H1 (cell line): Measurements from ENCODE around the gene SCN10A. TPM values are rescaled to one million over a fixed set of nuclear protein-coding genes. Genes with fewer than 3 reads are reported as not detected.

Experiments used
- CTCF ChIA-PET: fragments of 300-600 bp; sonication (Branson Sonifier 250); formaldehyde crosslinking; loops from one replicate; lab custom pipeline; 2021; ENCODE audit not compliant: partially characterized antibody; lab: Charles Lee
- POLR2A ChIA-PET: fragments of 300-600 bp; sonication (Branson Sonifier 250); formaldehyde crosslinking; loops from one replicate; lab custom pipeline; 2021; ENCODE audit warnings: inconsistent platforms; ENCODE audit not compliant: partially characterized antibody; lab: Charles Lee
- DNase-seq, 2 experiments: peaks; one replicate each; pipeline versions ENCODE4 v3.0.0 to v3.0.0-alpha.2; 2010 to 2022; ENCODE audit warnings: low spot score in 2 of 2, low read depth in 1 of 2, mixed read lengths in 1 of 2
- FAIRE-seq: peaks from 2 replicates; lab custom pipeline; 2011; peaks lifted over from hg19 to GRCh38; lab: Jason Lieb, UNC
- H2AFZ ChIP-seq: 2 replicates; pipeline ENCODE4 v1.8.1; 2012; ENCODE audit warnings: low read length, inconsistent platforms
- H2AK5ac ChIP-seq: 2 replicates; pipeline ENCODE4 v1.6.1; 2013; ENCODE audit warnings: low read depth, low read length
- H2BK120ac ChIP-seq: replicated peaks from 2 replicates; pipeline ENCODE3; 2013; ENCODE audit warnings: low read depth, low read length, inconsistent platforms
- H2BK12ac ChIP-seq: 2 replicates; pipeline ENCODE4 v1.6.1; 2013; ENCODE audit warnings: low read depth, low read length
- H2BK15ac ChIP-seq: 2 replicates; pipeline ENCODE4 v1.6.1; 2013; ENCODE audit warnings: low read length
- H2BK20ac ChIP-seq: 2 replicates; pipeline ENCODE4 v1.6.1; 2013; ENCODE audit warnings: low read length
- H2BK5ac ChIP-seq: 2 replicates; pipeline ENCODE4 v1.6.1; 2013; ENCODE audit warnings: low read depth, low read length
- H3K14ac ChIP-seq: 2 replicates; pipeline ENCODE4 v1.6.1; 2013; ENCODE audit warnings: inconsistent platforms; ENCODE audit not compliant: insufficient read length
- H3K18ac ChIP-seq: 2 replicates; pipeline ENCODE4 v1.6.1; 2013; ENCODE audit warnings: low read length; ENCODE audit errors: extremely low read depth
- H3K23ac ChIP-seq: 2 replicates; pipeline ENCODE4 v1.6.1; 2013; ENCODE audit warnings: inconsistent platforms; ENCODE audit not compliant: insufficient read length
- H3K23me2 ChIP-seq: 2 replicates; pipeline ENCODE4 v1.6.1; 2013; ENCODE audit warnings: low read depth, low read length
- H3K27ac ChIP-seq: 2 replicates; pipeline ENCODE4 v1.6.1; 2011; ENCODE audit warnings: low read depth, low read length, inconsistent platforms
- H3K27me3 ChIP-seq, 4 experiments: replicated peaks in 1 of 4; 1 replicate in 1 of 4; 2 replicates in 3 of 4; pipeline versions ENCODE4 v1.6.1 to v1.8.1; 2011 to 2013; ENCODE audit warnings: low read length in 3 of 4, mild to moderate bottlenecking in 3 of 4, inconsistent platforms in 2 of 4, mixed read lengths in 2 of 4, moderate library complexity in 1 of 4; ENCODE audit not compliant: control insufficient read depth in 3 of 4, insufficient read depth in 3 of 4; ENCODE audit errors: extremely low read depth in 1 of 4
- H3K36me3 ChIP-seq, 4 experiments: 2 replicates each; pipeline versions ENCODE4 v1.6.1 to v1.8.1; 2011 to 2013; ENCODE audit warnings: mild to moderate bottlenecking in 4 of 4, low read length in 3 of 4, moderate library complexity in 2 of 4, control low read depth in 1 of 4, inconsistent platforms in 1 of 4; ENCODE audit not compliant: insufficient read depth in 4 of 4, control insufficient read depth in 2 of 4
- H3K4ac ChIP-seq: replicated peaks from 2 replicates; pipeline ENCODE3; 2013; ENCODE audit warnings: low read length, low read depth, mixed read lengths, inconsistent platforms; ENCODE audit not compliant: insufficient read length
- H3K4me1 ChIP-seq, 4 experiments: replicated peaks in 1 of 4; 1 replicate in 1 of 4; 2 replicates in 3 of 4; pipeline versions ENCODE4 v1.6.1 to v1.8.1; 2011 to 2013; ENCODE audit warnings: low read length in 3 of 4, inconsistent platforms in 2 of 4, mixed read lengths in 1 of 4; ENCODE audit not compliant: insufficient read depth in 4 of 4, control insufficient read depth in 3 of 4
- H3K4me2 ChIP-seq, 2 experiments: 2 replicates each; pipeline versions ENCODE4 v1.6.1 to v1.8.1; 2011 to 2013; ENCODE audit warnings: low read depth in 2 of 2, low read length in 2 of 2, control low read depth in 1 of 2, inconsistent platforms in 1 of 2, mild to moderate bottlenecking in 1 of 2; ENCODE audit not compliant: insufficient read depth in 1 of 2
- H3K4me3 ChIP-seq, 4 experiments: fragments of 200-600, 300-600 bp in 1 of 4; sonication (generic), shearing (Covaris generic), sonication (Bioruptor Twin) in 1 of 4; 2 replicates each; pipeline versions ENCODE4 v1.5.1 to v1.8.1; 2011 to 2016; ENCODE audit warnings: low read length in 4 of 4, low read depth in 3 of 4, control low read depth in 2 of 4, inconsistent platforms in 2 of 4, mild to moderate bottlenecking in 2 of 4, mixed read lengths in 1 of 4, moderate library complexity in 1 of 4; ENCODE audit not compliant: insufficient read depth in 2 of 4; ENCODE audit errors: extremely low read depth in 1 of 4
- H3K56ac ChIP-seq: replicated peaks from 2 replicates; pipeline ENCODE3; 2013; ENCODE audit warnings: low read depth, mild to moderate bottlenecking, mixed read lengths, low read length, inconsistent platforms; ENCODE audit not compliant: insufficient read length
- H3K79me1 ChIP-seq: 2 replicates; pipeline ENCODE4 v1.6.1; 2013; ENCODE audit warnings: low read depth, low read length, control low read depth
- H3K79me2 ChIP-seq, 2 experiments: 2 replicates each; pipeline versions ENCODE4 v1.6.1 to v1.8.1; 2012 to 2013; ENCODE audit warnings: low read length in 2 of 2, mild to moderate bottlenecking in 2 of 2, inconsistent platforms in 1 of 2; ENCODE audit not compliant: insufficient read depth in 2 of 2, control insufficient read depth in 1 of 2
- H3K9ac ChIP-seq, 4 experiments: replicated peaks in 1 of 4; 1 replicate in 1 of 4; 2 replicates in 3 of 4; pipeline versions ENCODE4 v1.6.1 to v1.8.1; 2011 to 2013; ENCODE audit warnings: low read depth in 3 of 4, low read length in 3 of 4, control low read depth in 2 of 4, mild to moderate bottlenecking in 2 of 4, moderate library complexity in 2 of 4, inconsistent platforms in 1 of 4; ENCODE audit errors: extremely low read depth in 1 of 4
- H3K9me3 ChIP-seq, 2 experiments: 2 replicates each; pipeline versions ENCODE4 v1.6.1 to v1.8.1; 2012 to 2013; ENCODE audit warnings: mild to moderate bottlenecking in 2 of 2, moderate library complexity in 2 of 2, control low read depth in 1 of 2, inconsistent platforms in 1 of 2, low read depth in 1 of 2, low read length in 1 of 2, mixed read lengths in 1 of 2; ENCODE audit not compliant: insufficient read depth in 2 of 2
- H4K20me1 ChIP-seq, 2 experiments: replicated peaks in 1 of 2; 2 replicates each; pipeline versions ENCODE3 to v1.8.1; 2011 to 2013; ENCODE audit warnings: inconsistent platforms in 2 of 2, low read length in 2 of 2, mild to moderate bottlenecking in 1 of 2; ENCODE audit not compliant: insufficient read depth in 2 of 2, control insufficient read depth in 1 of 2
- H4K5ac ChIP-seq: 2 replicates; pipeline ENCODE4 v1.6.1; 2013; ENCODE audit warnings: low read length, low read depth, mixed read lengths, inconsistent platforms; ENCODE audit not compliant: insufficient read length
- H4K8ac ChIP-seq: 2 replicates; pipeline ENCODE4 v1.8.0; 2013; ENCODE audit warnings: mild to moderate bottlenecking, moderate library complexity, low read length, inconsistent platforms; ENCODE audit not compliant: insufficient read depth; ENCODE audit errors: extremely low read depth
- H4K91ac ChIP-seq: replicated peaks from 2 replicates; pipeline ENCODE3; 2013; ENCODE audit warnings: low read length, mixed read lengths, inconsistent platforms; ENCODE audit not compliant: insufficient read length
- ATF3 ChIP-seq: IDR thresholded peaks from 2 replicates; pipeline ENCODE4 v1.6.1; 2011; ENCODE audit warnings: low read depth, mild to moderate bottlenecking, low read length; ENCODE audit not compliant: insufficient read depth
- BCL11A ChIP-seq, 2 experiments: IDR thresholded peaks; one replicate each; pipeline ENCODE4 v1.6.1; 2011; ENCODE audit warnings: low read depth in 2 of 2, low read length in 2 of 2, mild to moderate bottlenecking in 2 of 2
- BRCA1 ChIP-seq: IDR thresholded peaks from 2 replicates; pipeline ENCODE4 v1.6.1; 2012; ENCODE audit warnings: low read depth, low read length, improper control_type of control experiment
- CHD1 ChIP-seq: IDR thresholded peaks from 2 replicates; pipeline ENCODE4 v1.6.1; 2012; ENCODE audit warnings: low read depth, low read length, improper control_type of control experiment
- HDAC2 ChIP-seq, 2 experiments: fragments of 300-600 bp in 1 of 2; sonication (generic) in 1 of 2; IDR thresholded peaks; 2 replicates each; pipeline ENCODE4 v1.6.1; 2011 to 2012; ENCODE audit warnings: low read depth in 2 of 2, low read length in 2 of 2, mild to moderate bottlenecking in 2 of 2, moderate library complexity in 2 of 2, borderline replicate concordance in 1 of 2, inconsistent platforms in 1 of 2
- HDAC6 ChIP-seq: IDR thresholded peaks from one replicate; pipeline ENCODE4 v1.7.1; 2012; ENCODE audit warnings: low read depth, mild to moderate bottlenecking, inconsistent platforms, low read length, moderate library complexity
- JUN ChIP-seq: IDR thresholded peaks from 2 replicates; pipeline ENCODE4 v1.6.1; 2011; ENCODE audit warnings: low read depth, mild to moderate bottlenecking, improper control_type of control experiment, low read length
- PHF8 ChIP-seq: fragments of 200-600 bp; sonication (generic); conservative IDR thresholded peaks from 2 replicates; pipeline ENCODE4 v1.7.1; 2012; ENCODE audit warnings: low read depth, mild to moderate bottlenecking, inconsistent platforms, low read length, moderate library complexity
- RXRA ChIP-seq: IDR thresholded peaks from 2 replicates; pipeline ENCODE4 v1.6.1; 2011; ENCODE audit warnings: low read depth, mild to moderate bottlenecking, low read length, moderate library complexity; ENCODE audit not compliant: insufficient read depth
- SIN3A ChIP-seq, 2 experiments: IDR thresholded peaks in 1 of 2; conservative IDR thresholded peaks in 1 of 2; 2 replicates each; pipeline ENCODE4 v1.6.1; 2011 to 2012; ENCODE audit warnings: low read length in 2 of 2, improper control_type of control experiment in 1 of 2, low read depth in 1 of 2, mild to moderate bottlenecking in 1 of 2
- SP2 ChIP-seq: IDR thresholded peaks from 2 replicates; pipeline ENCODE4 v1.6.1; 2012; ENCODE audit warnings: mild to moderate bottlenecking, low read length, inconsistent platforms
- TBP ChIP-seq: IDR thresholded peaks from 2 replicates; pipeline ENCODE4 v1.6.1; 2011; ENCODE audit warnings: low read depth, low read length, improper control_type of control experiment
- TCF12 ChIP-seq: IDR thresholded peaks from 2 replicates; pipeline ENCODE4 v1.6.1; 2011; ENCODE audit warnings: low read depth, mild to moderate bottlenecking, low read length
- ZNF274 ChIP-seq: IDR thresholded peaks from 2 replicates; pipeline ENCODE4 v1.7.0; 2012; ENCODE audit warnings: low read length, borderline replicate concordance; ENCODE audit errors: extremely low read depth
- WGBS, 2 experiments: shearing (Covaris generic) in 1 of 2; methylation state at CpG; one replicate each; pipeline versions ENCODE4 v1.1.6 to v1.1.7; 2013 to 2015; ENCODE audit warnings: low lambda C conversion rate in 2 of 2, mixed read lengths in 2 of 2, inconsistent platforms in 1 of 2, low coverage in 1 of 2, missing lambda C conversion rate in 1 of 2; ENCODE audit not compliant: insufficient replicate concordance in 2 of 2, insufficient coverage in 1 of 2, insufficient read length in 1 of 2; ENCODE audit errors: extremely low coverage in 1 of 2, missing lambda C conversion rate in 1 of 2; 5-methylcytosine and 5-hydroxymethylcytosine counted together
- polyA plus RNA-seq, 7 experiments: library from polyadenylated mRNA; depleted of rRNA in 3 of 7; stranded (reverse) in 5 of 7; unstranded in 2 of 7; fragments of >200 nt in 5 of 7; fragments of 200-250 nt in 2 of 7; gene quantifications; 1 replicate in 5 of 7; 2 replicates in 1 of 7; 4 replicates in 1 of 7; pipeline versions ENCODE4 v1.2.1 to v1.2.3, GENCODE V29; 2011 to 2013; ENCODE audit warnings: missing spikeins in 2 of 7, mixed read lengths in 2 of 7
- total RNA-seq: library from RNA; stranded (reverse); fragmentation: NEBNext Ultra II Directional; extraction: Animal tissue kit (Norgen Biotek cat#: 25700); gene quantifications from 2 replicates; pipeline ENCODE4 v1.2.1, GENCODE V29; 2021

Gene SCN10A
- total and polyA plus RNA-seq, 2 of the 8 experiments (the other 6 are each of a cell fraction or from before 2014, with no cell fraction given): not detected

GRCh38 chr3:38739396-38739689, 76.7 kb downstream of the SCN10A start:
- DNase-seq: no peak
- H3K79me2 ChIP-seq: no peaks in the 10 kb centered on the region
- H2BK120ac ChIP-seq: no peak overlapping the region
- peaks cover 0 to 3% (median 0%) of the 10 kb centered on the region in 4 experiments; a peak in 1 of 7 replicates for H3K4me1 ChIP-seq
- H3K9me3 ChIP-seq: no peaks in the 10 kb centered on the region
- H3K23me2 ChIP-seq: no peaks in the 10 kb centered on the region; the same call in 1 of the 2 replicates
- H4K5ac ChIP-seq: no peak overlapping the region
- no peak overlapping the region for H3K14ac ChIP-seq
- no peak overlapping the region for H3K56ac ChIP-seq
- FAIRE-seq: no peak
- no peak overlapping the region for H2AFZ ChIP-seq
- no peak overlapping the region for H4K91ac ChIP-seq
- ChIA-PET CTCF (interaction anchor here (0.6 to 5.5 kb wide), 47 partner anchors 12 to 977 kb away, joined by 3 to 80 read pairs (median 4); partner anchors contain the start of gene SCN10A), POLR2A (interaction anchor here (1.2 kb wide), 1 partner anchor 10 kb away, joined by 4 read pairs; no protein-coding TSS in a partner anchor)
- 88% methylated on average over 5 of the region's 5 CpGs; no CpG with 5 or more reads in 1 of the 2 experiments for WGBS, 2 experiments
- TF ChIP-seq RXRA: no peak
- no peak for TF ChIP-seq TBP
- no peak for TF ChIP-seq PHF8
- TF ChIP-seq BRCA1: no peak
- TF ChIP-seq SP2: no peak
- TF ChIP-seq ATF3: no peak
- no peak for TF ChIP-seq TCF12
- no peak for TF ChIP-seq CHD1
- no peak for TF ChIP-seq SIN3A (conservative IDR thresholded peaks at IDR 0.05 in 1 of 2, IDR thresholded peaks at IDR 0.05 in 1 of 2; ENCODE audit: low read depth in 1 of 2, low read length in 2 of 2)
- no peak for TF ChIP-seq ZNF274
- TF ChIP-seq HDAC6: no peak
- no peak for TF ChIP-seq BCL11A (IDR thresholded peaks at IDR 0.05; ENCODE audit: low read depth in 2 of 2, low read length in 2 of 2)
- TF ChIP-seq JUN: no peak
- no peak for TF ChIP-seq HDAC2 (IDR thresholded peaks at IDR 0.05; ENCODE audit: borderline replicate concordance in 1 of 2, low read depth in 2 of 2, low read length in 2 of 2)
- H4K8ac ChIP-seq: no peak overlapping the region; the same call in 1 of the 2 replicates
- H3K4me3 ChIP-seq: no peak overlapping the region
- no peak overlapping the region for H3K18ac ChIP-seq
- no peak overlapping the region for H3K27ac ChIP-seq
- no peak overlapping the region for H2BK12ac ChIP-seq
- no peak overlapping the region for H3K9ac ChIP-seq
- no peak overlapping the region for H2BK15ac ChIP-seq
- no peaks in the 10 kb centered on the region for H4K20me1 ChIP-seq
- no peak overlapping the region for H2BK5ac ChIP-seq
- H3K79me1 ChIP-seq: no peaks in the 10 kb centered on the region
- no peak overlapping the region for H3K4ac ChIP-seq
- no peak overlapping the region for H2AK5ac ChIP-seq
- no peak overlapping the region for H3K23ac ChIP-seq
- H3K4me2 ChIP-seq: no peak overlapping the region
- H3K27me3 ChIP-seq: no peaks in the 10 kb centered on the region
- no peaks in the 10 kb centered on the region for H3K36me3 ChIP-seq
- H2BK20ac ChIP-seq: no peak overlapping the region
